HUES6 (cell line): ENCODE data around the gene RAX2.
A peak's percentile ranks its signal among the peaks of the same experiment; 100 is the strongest.
"Not testable (repeated sequence)": the region's sequence is repeated elsewhere in the genome, so short reads cannot be mapped to it uniquely, and the experiment has no call there.

ENCODE experiments used
- H3K27ac ChIP-seq: 2 replicates; pipeline ENCODE4 v1.7.0; 2013; ENCODE audit warnings: low read depth, mild to moderate bottlenecking, low read length, inconsistent platforms
- H3K27me3 ChIP-seq: 2 replicates; pipeline ENCODE4 v1.6.1; 2013; ENCODE audit warnings: low read length; ENCODE audit not compliant: control insufficient read depth, insufficient read depth
- H3K36me3 ChIP-seq: 2 replicates; pipeline ENCODE4 v1.6.1; 2013; ENCODE audit warnings: low read length; ENCODE audit not compliant: control insufficient read depth, insufficient read depth
- H3K4me1 ChIP-seq: 2 replicates; pipeline ENCODE4 v1.6.1; 2013; ENCODE audit warnings: low read length; ENCODE audit not compliant: control insufficient read depth, insufficient read depth
- H3K4me3 ChIP-seq: 2 replicates; pipeline ENCODE4 v1.5.1; 2013; ENCODE audit warnings: low read depth, low read length
- H3K9ac ChIP-seq: one replicate; pipeline ENCODE4 v1.6.1; 2013; ENCODE audit warnings: mild to moderate bottlenecking, low read length
- H3K9me3 ChIP-seq: 2 replicates; pipeline ENCODE4 v1.6.1; 2013; ENCODE audit warnings: low read depth, low read length; ENCODE audit not compliant: control insufficient read depth, insufficient read depth

RAX2 gene

DNA sequence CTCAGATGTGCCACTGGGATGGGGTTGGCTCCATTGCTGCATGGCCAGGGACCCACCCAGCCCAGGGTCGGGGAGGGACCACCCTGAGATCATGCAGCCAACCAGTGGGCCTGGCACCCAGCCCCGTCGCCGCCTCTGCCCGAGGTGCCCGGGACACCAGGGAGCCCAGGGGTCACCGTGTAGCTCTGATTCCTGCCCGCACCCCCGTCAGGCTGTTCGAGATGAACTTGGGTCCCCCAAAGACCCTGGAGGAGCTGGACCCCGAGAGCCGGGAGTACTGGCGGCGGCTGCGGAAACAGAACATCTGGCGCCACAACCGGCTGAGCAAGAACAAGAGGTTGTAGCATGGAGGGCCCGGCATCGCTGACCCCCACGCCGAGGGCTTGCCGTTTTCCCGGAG, 5.0 kb downstream of the RAX2 start:
- Histone ChIP-seq H3K4me3 (no peak overlapping the region), H3K36me3 (peaks cover 29% of the 10 kb centered on the region), H3K9me3 (no peaks in the 10 kb centered on the region), H3K27ac (no peak overlapping the region), H3K27me3 (no peaks in the 10 kb centered on the region), H3K4me1 (peaks cover 14% of the 10 kb centered on the region; the same call in 1 of the 2 replicates), H3K9ac (no peak overlapping the region)

GRCh38 chr19:3766520-3766919, 5.5 kb downstream of the RAX2 start:
- peaks cover 11% of the 10 kb centered on the region; the same call in 1 of the 2 replicates for H3K4me1 ChIP-seq
- H3K4me3 ChIP-seq: no peak overlapping the region
- no peaks in the 10 kb centered on the region for H3K27me3 ChIP-seq
- H3K27ac ChIP-seq: no peak overlapping the region
- H3K36me3 ChIP-seq: peaks cover 29% of the 10 kb centered on the region
- H3K9ac ChIP-seq: no peak overlapping the region
- no peaks in the 10 kb centered on the region for H3K9me3 ChIP-seq

DNA sequence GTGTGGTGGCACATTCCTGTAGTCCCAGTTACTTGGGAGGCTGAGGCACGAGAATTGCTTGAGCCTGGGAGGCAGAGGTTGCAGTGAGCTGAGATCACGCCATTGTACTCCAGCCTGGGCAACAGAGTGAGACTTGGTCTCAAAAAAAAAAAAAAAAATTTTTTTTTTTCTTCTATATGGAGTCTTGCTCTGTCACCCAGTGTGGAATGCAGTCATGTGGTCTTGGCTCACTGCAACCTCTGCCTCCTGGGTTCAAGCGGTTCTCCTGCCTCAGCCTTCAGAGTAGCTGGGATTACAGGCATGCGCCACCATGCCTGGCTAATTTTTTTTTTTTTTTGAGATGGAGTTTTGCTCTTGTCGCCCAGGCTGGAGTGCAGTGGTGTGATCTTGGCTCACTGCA, 6.3 kb downstream of the RAX2 start:
- H3K27ac ChIP-seq, H3K27me3 ChIP-seq, H3K9me3 ChIP-seq, H3K4me1 ChIP-seq, H3K9ac ChIP-seq, H3K4me3 ChIP-seq: not testable (repeated sequence)
- peaks cover 29% of the 10 kb centered on the region for H3K36me3 ChIP-seq

DNA sequence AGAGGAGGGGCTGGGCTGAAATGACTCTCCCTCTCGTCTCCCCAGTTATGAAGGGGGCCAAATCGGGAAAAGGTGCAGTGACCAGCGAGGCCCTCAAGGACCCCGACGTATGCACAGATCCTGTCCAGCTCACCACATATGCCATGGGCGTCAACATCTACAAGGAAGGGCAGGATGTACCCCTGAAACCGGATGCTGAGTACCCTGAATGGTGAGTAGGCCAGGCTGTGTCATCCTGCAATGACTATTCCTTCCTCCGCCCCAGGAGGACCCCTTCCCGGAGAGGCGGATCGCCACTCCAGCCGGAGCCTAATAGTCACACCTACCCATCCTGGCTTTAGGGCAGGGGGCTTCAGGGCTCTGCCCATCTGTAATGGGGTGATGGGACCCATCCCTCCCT, 6.9 kb downstream of the RAX2 start:
- Histone ChIP-seq H3K9me3 (no peaks in the 10 kb centered on the region), H3K9ac (no peak overlapping the region)

GRCh38 chr19:3762501-3763459, 9.2 kb downstream of the RAX2 start, which contains the start of gene MRPL54:
Gene MRPL54 (plus strand): TSS chr19:3762682. CDS start chr19:3762701, 19 bp downstream.
- peaks cover 31% of the 10 kb centered on the region for H3K36me3 ChIP-seq
- no peaks in the 10 kb centered on the region for H3K9me3 ChIP-seq
- H3K27ac ChIP-seq: peak within 1 kb of the TSS; percentile 93
- H3K9ac ChIP-seq: peak within 1 kb of the TSS; percentile 96
- H3K4me3 ChIP-seq: peak within 1 kb of the TSS; percentile 92
- H3K4me1 ChIP-seq: peaks cover 4% of the 10 kb centered on the region; the same call in 1 of the 2 replicates
- H3K27me3 ChIP-seq: no peaks in the 10 kb centered on the region

More for the DNA sequence above, 6.9 kb downstream of the RAX2 start:
- Histone ChIP-seq H3K27ac (no peak overlapping the region), H3K36me3 (peaks cover 29% of the 10 kb centered on the region), H3K4me1 (peaks cover 4% of the 10 kb centered on the region; the same call in 1 of the 2 replicates), H3K4me3 (no peak overlapping the region), H3K27me3 (no peaks in the 10 kb centered on the region)

GRCh38 chr19:3762130-3762473, 9.9 kb downstream of the RAX2 start:
- H3K36me3 ChIP-seq: peaks cover 28% of the 10 kb centered on the region
- H3K4me3 ChIP-seq: peak overlapping the region; percentile 92
- H3K27me3 ChIP-seq: no peaks in the 10 kb centered on the region
- H3K4me1 ChIP-seq: peaks cover 4% of the 10 kb centered on the region; the same call in 1 of the 2 replicates
- no peak overlapping the region for H3K9ac ChIP-seq
- H3K9me3 ChIP-seq: no peaks in the 10 kb centered on the region
- H3K27ac ChIP-seq: no peak overlapping the region

DNA sequence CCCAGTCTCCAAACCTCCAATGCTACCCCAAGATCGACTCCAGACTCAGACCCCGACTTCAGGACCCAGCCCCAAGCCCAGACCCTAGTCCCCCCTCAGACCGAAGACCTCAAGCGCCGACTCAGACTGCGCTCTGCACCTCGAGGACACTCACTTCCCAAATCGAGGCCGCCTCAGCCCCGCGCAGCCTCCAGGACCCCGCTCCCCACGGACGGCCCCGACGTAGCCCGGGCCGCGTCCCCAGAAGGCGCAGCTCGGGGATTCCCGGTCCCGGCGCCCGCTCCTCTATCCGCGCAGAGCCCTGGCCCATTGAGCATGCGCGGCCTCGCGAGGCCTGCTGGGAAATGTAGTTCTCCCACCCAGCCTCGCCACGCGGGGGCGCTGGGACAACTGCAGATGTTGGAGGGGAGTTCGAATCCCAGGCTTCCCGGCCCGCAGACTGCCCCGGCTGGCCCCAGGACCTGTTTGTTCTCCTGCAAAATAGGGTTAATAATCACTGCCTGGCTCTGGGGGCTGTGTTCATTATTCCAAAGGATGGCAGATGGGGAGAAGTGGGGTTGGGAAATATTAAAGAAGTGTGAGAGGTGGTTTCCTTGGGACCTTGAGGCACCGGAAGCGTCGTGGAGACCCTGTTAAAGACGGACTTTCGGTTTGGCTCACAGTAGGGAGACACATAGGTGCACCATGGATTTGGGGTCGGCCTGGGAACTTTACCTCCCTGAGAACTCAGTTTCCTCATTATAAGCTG, 10.5 kb downstream of the RAX2 start, which contains the start of gene APBA3:
Gene APBA3, minus strand, starts transcription at position 311 of the 748 bp plus-strand sequence. CDS start 1,428 bp downstream, outside the sequence.
- H3K4me1 ChIP-seq: peaks cover 4% of the 10 kb centered on the region; the same call in 1 of the 2 replicates
- peak within 1 kb of the TSS; percentile 92 for H3K4me3 ChIP-seq
- H3K9ac ChIP-seq: peak within 1 kb of the TSS; percentile 96
- H3K9me3 ChIP-seq: no peaks in the 10 kb centered on the region
- peak within 1 kb of the TSS; percentile 93 for H3K27ac ChIP-seq
- H3K36me3 ChIP-seq: peaks cover 23% of the 10 kb centered on the region
- no peaks in the 10 kb centered on the region for H3K27me3 ChIP-seq

DNA sequence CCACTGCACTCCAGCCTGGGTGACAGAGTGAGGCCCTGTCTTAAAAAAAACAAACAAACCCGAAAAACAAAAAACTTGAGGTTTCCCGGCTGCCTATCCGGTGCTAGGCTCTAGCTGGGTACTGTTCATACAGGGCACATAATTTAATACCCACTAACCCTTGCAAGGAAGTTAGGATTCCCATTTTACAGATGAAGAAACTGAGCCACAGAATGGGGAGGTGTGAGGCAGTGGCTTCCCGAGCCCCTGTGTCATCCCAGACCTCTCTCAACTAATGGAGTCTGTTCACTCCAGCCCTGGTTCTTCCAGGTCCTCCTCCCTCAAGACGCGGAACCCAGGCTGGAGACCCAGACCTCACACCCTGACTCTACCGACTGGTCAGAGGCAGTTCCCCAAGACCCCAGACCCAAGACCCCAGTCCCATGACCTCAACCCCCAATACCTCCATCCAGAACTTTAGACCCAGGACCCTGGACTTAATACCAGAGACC, 11.1 kb downstream of the RAX2 start:
- Histone ChIP-seq H3K9ac (peak overlapping the region; percentile 83), H3K36me3 (peaks cover 20% of the 10 kb centered on the region), H3K4me1 (peaks cover 4% of the 10 kb centered on the region; the same call in 1 of the 2 replicates), H3K4me3 (peak overlapping the region; percentile 82), H3K27me3 (no peaks in the 10 kb centered on the region), H3K9me3 (no peaks in the 10 kb centered on the region), H3K27ac (peak overlapping the region; percentile 70; the same call in 1 of the 2 replicates)

- Histone ChIP-seq H3K9ac (no peak overlapping the region), H3K4me3 (no peak overlapping the region), H3K27ac (no peak overlapping the region)
Measured at GRCh38 chr19:3759482-3760254, 12.4 kb downstream of the RAX2 start.

DNA sequence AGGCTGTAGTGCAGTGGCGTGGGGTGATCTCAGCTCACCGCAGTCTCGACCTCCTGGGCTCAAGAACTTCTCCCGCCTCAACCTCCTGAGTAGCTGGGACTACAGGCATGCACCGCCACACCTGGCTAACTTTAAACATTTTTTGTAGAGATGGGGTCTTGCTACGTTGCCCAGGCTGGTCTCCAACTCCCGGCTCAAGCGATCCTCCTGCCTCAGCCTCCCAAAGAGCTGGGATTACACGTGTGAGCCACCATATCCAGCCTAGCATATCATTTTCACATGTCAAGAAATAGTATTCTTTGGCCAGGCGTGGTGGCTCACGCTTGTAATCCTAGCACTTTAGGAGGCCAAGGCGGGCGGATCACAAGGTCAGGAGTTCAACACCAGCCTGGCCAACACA, 13.7 kb downstream of the RAX2 start:
- not testable (repeated sequence) for H3K27ac ChIP-seq, H3K27me3 ChIP-seq, H3K9ac ChIP-seq, H3K4me1 ChIP-seq, H3K4me3 ChIP-seq, H3K9me3 ChIP-seq
- H3K36me3 ChIP-seq: peaks cover 20% of the 10 kb centered on the region

More at GRCh38 chr19:3759482-3760254, 12.4 kb downstream of the RAX2 start:
- Histone ChIP-seq H3K27me3 (no peaks in the 10 kb centered on the region), H3K36me3 (peaks cover 15% of the 10 kb centered on the region), H3K4me1 (peaks cover 4% of the 10 kb centered on the region; the same call in 1 of the 2 replicates), H3K9me3 (no peaks in the 10 kb centered on the region)
